HG02759 (cell line): ENCODE data around the gene EDEM2.
"Not testable (repeated sequence)": the region's sequence is repeated elsewhere in the genome, so short reads cannot be mapped to it uniquely, and the experiment has no call there.

Source experiments
- ATAC-seq: cut with Tn5 transposase; IDR thresholded peaks from one replicate; pipeline ENCODE4 v1.9.1; 2021; ENCODE audit warnings: mild to moderate bottlenecking, moderate library complexity; ENCODE audit not compliant: unreplicated experiment

Gene EDEM2

DNA sequence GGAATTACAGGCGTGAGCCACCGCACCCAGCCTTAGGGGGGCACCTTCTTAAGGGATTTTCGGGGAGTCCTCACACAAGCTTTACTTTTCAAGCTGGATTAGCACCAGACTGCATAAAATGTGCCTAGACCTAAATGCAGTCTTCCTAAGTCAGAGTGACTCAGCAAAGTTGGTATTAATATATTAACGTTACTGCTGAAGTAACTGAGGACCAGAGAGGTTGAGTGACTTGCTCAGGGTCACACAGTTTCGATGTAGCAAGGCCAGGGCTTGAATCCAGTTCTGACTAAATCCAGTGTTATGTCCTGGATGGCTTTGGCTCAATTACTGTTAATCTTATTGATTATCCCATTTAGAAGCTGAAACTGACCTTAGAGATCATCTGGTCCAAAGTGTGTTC lies 13.4 kb downstream of the EDEM2 start:
- ATAC-seq: no peak

DNA sequence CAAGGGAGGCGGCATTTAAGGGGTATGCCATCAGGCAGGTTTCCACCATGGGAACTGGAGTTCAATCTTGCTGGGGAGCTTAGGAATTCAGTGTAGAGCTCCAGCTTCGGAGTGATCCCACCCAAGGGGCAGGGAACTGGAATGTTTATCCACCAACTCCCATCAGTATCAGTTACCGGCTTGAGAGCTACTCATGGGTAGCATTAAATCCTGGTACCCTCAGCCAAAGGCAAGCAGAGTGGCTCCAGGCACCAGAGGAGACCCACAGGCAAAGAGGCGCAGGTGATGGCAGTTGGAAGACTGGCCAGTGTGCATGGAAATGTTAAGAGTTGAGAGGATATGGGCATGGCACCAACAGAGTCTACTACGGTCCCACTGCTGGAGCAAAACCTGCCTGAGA lies 14.1 kb downstream of the EDEM2 start:
- no peak for ATAC-seq

DNA sequence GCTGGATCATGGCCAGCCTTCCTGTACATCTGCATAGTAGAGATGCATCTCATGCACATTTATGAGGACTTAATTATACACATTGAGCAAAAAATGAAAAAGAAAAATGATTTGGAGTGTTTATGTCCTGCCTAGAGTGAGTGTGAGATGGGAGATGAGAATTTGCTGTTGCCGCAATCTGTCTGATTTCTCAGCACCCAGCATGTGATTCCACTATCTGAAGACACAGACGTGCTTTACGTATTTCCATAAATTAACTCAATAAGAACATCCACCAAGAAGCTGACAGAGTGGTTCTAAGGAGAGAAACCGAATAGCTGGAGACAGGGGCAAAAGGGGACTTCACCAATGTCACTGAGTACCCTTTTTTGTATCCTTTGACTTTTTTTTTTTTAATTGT lies 15.2 kb downstream of the EDEM2 start:
- ATAC-seq: no peak

DNA sequence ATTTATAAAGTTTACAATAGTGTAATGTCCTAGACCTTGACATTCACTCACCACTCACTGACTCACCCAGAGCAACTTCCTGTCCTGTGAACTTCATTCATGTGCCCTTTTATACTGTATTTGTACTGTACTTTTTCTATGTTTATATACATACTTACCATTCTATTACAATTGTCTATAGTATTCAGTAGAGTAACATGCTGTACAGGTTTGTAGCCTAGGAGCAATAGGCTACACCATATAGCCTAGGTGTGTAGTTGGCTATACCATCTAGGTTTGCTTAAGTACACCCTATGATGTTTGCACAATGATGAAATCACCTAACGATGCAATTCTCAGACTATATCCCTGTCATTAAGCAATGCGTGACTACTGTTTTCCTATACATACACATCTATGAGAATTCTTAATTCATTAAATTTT lies 17.5 kb downstream of the EDEM2 start:
- no peak for ATAC-seq

DNA sequence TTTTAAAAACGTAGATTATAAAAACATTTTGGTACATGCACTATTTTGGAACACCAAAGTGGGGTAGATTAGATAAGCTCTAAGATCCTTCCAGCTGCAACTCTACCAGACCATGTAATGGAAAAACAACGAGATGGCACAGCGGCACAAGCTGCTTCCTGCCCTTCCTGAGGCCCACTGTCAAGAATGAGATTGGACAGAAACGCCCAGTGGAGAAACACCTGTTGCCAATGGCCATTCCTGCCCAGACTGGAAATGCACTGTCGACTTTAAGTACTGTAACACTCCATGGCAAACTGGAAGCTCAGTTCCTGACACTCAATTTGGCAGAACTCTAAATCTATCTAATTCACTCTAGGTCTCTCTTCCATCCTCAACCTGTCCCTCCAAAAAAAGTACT lies 21.4 kb downstream of the EDEM2 start:
- no peak for ATAC-seq

DNA sequence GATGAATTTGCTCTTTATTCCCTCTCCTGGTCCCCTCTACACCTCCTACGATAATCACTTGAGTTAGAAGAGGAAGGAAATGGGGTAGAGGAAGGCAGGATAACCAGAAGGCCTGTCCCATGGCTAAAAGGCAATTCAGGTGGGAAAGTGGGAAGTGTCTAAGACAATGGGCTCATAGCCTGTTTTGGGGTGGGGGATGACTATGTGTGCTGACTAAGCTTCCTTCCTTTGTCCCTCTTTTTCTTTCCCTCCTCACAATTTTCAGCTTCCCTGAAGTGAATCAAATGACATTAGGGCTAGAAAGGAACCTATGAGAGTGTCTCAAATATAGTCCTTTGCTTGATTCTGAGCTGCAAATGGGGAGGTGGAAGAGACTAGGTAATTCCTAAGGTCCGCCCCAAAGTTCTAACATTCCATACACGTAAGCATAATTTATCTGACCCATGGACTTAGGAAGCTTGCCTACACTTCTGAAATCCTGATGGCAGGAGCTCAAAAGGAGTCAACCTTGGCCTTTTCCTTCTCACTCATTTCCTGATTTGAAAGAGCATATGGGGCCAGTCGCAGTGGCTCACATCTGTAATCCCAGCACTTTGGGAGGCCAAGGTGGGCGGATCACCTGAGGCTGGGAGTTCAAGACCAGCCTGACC lies 24.3 kb downstream of the EDEM2 start:
- ATAC-seq: no peak

DNA sequence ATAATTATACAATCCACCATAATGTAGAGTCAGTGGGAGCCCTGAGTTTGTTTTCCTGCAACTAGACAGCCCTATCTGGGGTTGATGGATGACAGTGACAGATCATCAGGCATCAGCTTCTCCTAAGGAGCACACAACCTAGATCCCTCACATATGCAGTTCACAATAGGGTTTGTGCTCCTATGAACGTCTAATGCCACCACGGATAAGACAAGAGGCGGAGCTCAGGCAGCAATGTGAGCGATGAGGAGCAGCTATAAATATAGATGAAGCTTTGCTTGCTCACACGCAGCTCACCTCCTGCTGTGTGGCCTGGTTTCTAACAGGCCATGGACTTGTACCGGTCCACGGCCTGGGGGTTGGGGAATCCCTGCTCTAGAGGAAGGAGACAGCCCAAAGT lies 25.9 kb downstream of the EDEM2 start:
- no peak for ATAC-seq

DNA sequence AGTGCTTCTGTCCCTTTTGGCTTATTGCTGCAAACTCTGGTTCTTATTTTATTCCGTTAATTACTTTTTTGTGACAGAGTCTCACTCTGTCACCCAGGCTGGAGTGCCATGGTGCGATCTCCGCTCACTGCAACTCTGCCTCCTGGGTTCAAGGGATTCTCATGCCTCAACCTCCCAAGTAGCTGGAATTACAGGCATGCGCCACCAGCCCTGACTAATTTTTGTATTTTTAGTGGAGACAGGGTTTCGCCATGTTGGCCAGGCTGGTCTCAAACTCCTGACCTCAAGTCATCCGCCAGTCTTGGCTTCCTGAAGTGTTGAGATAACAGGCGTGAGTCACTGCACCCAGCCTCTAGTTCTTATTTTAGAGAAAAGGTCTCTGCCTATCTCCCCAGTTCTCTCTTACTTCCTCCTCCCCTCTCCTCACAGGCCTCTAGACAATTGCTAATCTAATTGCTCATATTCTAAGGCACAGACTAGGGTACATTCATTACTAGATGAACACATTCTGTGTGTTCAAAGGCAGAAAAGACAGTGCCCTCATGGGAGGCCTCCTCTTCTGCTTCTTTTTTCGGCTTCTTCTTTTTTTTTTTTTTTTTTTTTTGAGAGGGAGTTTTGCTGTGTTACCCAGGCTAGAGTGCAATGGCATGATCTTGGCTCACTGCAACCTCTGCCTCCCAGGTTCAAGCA lies 27.0 kb downstream of the EDEM2 start:
- ATAC-seq: no peak

DNA sequence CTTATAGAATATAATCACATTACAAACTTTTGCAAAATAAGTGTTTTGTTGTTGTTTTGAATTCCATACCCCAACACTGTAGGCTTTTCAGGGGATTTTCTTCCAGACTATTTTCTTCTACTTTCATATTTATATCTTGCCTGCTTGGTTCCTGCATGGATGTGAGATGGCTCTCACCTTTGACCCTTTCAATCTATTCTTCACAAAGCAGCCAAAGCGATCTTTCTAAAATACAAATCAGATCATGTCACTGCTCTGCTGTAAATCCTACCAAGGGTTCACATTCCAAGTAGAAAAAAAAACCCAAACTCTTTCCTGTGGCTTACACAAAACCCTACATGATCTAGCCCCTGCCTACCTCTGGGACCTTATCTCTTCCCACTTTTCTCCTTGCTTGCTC lies 29.5 kb downstream of the EDEM2 start:
- ATAC-seq: no peak

DNA sequence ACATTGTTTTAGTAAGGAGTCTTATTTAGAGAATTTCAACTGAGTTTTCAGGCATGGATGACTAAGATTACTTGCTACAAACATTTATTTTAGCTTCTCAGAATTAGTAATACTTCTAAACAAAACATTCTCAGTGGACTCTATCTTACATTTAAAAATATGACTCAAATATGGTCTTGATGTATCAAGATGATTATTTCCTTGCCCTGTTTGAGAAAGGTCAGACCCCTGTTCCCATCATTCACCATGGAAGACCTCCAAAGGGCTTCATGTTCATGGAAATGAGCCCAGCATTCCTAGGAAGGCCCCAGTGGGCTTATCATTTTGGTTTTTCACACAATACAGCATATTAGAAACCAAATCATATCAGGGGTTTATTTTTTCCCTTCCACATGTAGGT lies 29.9 kb downstream of the EDEM2 start:
- no peak for ATAC-seq

DNA sequence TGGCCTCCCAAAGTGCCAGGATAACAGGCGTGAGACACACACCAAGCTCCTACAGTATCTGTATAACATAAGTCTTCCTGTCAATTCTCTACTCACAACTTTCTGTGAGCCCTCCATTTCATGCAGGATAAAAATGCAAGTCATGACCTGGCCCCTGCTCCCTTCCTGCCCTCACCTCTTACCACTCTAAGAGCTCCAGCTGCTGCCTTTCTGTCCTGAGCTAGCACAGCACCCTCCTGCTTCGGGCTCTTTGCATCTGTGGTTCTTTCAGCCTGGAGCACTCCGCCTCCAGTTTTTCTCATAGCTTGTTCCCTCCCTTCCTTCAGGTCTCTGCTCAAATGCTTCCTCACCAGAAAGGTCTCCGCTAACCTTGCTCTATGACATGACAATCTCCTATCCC lies 30.9 kb downstream of the EDEM2 start:
- ATAC-seq: no peak

DNA sequence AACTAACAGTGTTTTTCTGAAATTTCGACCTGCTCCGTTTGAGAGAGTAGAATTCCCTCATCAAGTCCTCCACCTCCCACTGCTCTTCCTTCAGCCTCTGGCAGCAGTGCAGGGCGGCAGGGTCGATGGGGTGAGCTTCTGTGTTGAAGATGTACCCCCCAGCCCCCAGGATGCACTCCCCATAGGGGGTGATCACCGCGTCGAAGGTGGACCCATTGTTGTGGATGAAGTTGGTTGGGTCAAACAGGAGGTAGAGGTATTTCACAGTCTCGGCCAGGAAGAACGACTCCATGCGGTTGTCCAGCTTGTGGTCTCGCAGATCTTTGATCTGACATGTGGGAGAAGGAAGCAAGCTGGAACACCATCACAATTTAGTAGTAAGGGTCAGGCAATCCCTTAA lies 31.5 kb downstream of the EDEM2 start:
- ATAC-seq: no peak

DNA sequence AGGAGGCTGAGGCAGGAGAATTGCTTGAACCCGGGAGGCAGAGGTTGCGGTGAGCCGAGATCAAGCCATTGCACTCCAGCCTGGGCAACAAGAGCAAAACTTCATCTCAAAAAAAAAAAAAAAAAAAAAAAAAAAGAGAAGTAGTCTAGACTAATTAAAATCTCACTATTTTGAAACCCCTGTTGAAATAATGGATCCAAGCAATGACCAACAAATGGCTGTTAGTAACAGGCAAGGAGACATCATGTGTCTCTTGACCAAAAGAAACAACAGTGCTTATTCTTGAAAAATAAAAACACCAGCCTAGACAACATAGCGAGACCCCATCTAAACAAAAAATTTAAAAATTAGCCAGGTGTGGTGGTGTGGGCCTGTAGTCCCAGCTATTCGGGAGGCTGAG lies 34.9 kb downstream of the EDEM2 start:
- not testable (repeated sequence) for ATAC-seq

DNA sequence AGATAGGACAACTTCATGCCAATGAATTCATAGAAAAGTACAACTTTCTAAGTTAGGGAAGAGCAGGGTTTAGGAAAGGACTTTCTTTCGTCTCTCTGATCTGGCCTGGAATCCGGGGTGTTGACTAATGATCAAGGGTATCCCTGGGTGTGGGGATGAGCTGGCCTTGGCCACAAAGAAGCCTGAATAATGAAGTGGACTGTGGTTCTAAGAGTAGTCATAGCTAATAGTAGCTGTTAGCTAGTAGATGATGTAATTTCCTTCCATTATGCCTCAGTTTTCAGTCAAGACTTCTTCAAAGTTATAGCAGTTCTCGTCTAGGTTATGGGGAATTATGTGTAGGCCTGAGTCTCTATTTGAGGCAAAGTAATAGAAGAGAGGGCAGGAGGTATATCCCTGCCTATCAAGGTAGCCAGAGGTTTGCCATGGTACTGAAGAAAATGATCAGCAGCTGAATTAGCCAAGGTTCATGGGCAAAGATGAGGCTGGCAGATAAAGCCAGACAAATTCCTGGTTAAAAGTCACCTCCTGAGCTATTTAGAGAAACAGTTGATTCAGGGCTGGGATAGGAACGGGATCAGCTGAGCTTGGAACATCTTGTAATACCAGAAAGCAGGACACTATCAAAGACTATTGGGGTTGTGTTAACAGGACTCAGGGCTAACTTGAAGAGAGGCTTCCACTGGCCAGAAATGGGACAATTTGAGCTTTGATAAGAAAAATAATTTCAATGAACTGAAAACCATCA lies 35.8 kb downstream of the EDEM2 start:
- ATAC-seq: no peak

DNA sequence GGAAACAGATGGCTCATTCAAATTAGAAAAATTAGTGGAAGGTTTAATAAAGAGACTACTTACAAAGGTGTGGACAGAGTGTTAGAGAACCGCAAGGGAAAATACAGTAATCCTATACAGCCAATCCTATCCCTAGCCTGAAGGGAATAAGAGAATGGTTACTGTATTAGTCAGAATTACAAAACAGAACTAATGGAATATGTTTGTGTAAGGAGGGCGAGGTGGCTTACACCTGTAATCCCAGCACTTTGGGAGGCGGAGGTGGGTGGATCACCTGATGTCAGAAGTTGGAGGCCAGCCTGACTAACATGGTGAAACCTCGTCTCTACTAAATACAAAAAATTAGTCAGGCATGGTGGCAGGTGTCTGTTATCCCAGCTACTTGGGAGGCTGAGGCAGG lies 38.2 kb downstream of the EDEM2 start:
- no peak for ATAC-seq

DNA sequence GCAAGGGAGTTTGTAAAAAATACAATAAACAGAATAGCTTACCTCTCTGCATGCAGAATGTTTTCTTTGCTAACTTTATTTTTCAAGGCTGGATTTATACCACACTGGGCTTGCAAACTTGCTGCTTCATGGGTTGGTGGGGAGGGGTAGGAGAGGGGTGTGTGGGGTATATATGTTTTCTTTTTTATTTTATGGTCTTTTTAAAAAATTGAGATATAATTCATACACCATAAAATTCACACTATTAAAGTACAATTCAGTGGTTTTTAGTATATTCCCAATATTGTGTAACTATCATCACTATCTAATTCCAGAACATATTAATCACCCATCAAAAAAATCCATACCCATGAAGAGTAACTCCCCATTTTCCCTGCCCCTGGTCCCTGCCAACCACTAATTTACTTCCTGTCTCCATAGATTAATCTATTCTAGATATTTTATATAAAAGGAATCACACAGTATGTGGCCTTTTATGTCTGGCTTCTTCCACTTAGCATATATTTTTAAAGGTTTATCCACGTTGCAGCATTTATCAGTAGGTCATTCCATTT lies 40.2 kb downstream of the EDEM2 start:
- ATAC-seq: no peak

DNA sequence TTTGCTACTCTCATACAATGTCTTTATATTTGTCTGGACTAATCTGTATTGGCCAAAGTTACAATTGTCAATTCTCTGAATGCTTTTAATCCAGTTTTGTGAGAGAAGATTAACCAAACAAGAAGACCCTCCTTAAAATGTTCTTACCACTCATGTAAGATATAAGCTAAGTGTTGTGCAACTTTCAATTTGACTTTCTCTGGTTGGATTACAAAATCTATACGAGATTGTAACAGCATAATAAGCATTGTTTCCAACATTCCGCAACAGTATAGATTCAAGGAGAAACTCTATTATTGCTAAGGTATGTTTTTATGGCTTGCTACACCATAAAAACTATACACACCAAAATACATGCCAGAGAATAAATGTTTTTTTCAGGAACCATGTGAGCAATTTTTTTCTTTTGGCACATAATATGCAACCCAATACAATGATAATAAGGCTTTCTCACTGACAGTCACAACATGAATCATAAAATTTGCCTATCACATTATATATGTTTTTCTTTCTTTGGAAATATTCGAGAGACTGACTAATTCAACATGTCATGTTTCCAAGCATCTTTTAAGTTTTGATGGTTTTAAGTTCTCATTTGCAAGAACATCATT lies 42.3 kb downstream of the EDEM2 start:
- no peak for ATAC-seq

DNA sequence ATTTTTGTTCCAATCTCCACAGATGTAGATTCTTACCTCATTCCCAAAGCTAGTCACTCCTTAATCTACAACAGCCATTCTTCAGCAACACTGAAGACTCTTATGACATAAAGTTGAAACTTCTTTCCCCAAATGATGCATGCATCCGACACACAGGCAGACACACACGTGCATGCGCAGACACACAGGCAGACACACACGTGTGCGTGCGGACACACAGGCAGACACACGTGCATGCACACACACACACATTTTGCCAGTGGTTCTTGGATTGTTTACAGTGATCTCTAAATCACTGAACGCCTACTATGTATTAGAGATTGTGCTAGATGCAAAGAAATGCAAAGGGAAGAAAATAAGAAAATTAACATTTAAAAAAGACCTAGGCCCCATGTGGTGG lies 45.5 kb downstream of the EDEM2 start:
- ATAC-seq: no peak

DNA sequence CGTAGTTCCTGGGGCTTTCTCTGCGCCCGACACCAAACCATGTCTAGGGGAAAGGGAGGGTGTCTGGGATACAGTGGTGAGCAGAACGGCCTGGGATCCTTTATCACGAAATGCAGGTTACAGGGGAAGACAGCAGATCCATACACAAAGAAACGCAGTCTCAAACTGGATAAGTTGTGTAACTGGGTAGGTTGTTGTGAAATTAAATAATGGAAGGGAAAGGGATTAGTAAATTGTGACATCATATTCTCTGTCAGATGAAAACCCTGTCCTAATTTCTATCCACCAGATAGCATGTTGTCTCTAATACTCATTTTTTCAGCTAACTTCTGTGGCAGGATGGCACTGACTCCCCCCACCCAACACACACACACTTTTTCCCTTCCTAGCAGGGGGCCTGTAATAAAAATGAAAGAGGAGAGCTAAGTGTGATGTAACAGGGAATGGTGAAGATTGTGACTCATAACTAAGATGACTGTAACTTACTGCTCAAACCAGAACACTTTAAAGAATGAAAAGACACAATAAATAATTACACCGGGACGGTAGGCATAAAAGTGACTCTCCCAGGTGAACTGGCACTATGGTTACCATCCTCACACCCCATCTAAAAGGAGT lies 53.8 kb downstream of the EDEM2 start:
- ATAC-seq: no peak

DNA sequence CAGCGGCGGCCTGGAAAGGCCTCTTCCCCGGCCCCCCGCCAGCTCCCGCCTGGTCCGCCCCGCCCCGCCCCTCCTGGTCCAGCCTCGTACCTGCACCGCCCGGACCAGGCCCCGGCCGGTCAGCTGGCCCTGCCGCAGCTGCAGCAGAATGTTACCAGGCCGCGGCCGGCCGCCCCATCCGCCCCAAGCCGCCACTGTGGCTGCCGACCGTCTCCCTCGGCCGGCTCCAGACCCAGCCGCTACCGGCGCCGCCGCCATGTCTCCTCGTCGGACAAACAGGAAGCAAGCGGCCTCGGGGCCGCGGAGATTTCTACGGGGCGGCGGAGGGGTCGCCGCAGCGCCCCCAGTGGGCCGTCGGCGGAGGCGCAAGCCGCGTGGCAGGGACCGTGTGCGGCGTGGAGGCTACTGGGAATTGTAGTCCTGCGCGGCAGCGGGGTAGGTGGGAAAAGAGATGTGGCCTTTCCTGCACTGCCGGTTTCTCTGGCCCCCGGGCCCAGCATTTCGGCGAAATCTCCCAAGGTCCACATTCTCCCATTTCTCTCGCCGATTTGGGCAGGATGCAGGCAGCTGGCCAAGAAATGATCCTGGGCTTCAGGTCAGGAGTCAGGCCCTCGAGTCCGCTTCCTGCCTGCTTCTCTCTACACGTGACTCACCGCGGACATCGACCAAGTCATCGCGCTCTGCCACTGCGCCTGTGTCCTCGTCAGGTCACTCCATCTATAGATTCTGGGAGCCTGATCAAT lies 54.4 kb downstream of the EDEM2 start, which contains the start of gene TRPC4AP:
Gene TRPC4AP (minus strand): TSS at position 284 of the 743 bp plus-strand sequence. CDS start 26 bp downstream, at position 258.
- ATAC-seq: peak; percentile 98
